GM19023 (cell line): Measurements from ENCODE around the gene ATP7B.
A peak's percentile ranks its signal among the peaks of the same experiment; 100 is the strongest.

Experiments
- ATAC-seq: cut with Tn5 transposase; IDR thresholded peaks from one replicate; pipeline ENCODE4 v1.9.1; 2021; ENCODE audit warnings: mild to moderate bottlenecking, moderate library complexity; ENCODE audit not compliant: unreplicated experiment

The ATP7B gene

DNA sequence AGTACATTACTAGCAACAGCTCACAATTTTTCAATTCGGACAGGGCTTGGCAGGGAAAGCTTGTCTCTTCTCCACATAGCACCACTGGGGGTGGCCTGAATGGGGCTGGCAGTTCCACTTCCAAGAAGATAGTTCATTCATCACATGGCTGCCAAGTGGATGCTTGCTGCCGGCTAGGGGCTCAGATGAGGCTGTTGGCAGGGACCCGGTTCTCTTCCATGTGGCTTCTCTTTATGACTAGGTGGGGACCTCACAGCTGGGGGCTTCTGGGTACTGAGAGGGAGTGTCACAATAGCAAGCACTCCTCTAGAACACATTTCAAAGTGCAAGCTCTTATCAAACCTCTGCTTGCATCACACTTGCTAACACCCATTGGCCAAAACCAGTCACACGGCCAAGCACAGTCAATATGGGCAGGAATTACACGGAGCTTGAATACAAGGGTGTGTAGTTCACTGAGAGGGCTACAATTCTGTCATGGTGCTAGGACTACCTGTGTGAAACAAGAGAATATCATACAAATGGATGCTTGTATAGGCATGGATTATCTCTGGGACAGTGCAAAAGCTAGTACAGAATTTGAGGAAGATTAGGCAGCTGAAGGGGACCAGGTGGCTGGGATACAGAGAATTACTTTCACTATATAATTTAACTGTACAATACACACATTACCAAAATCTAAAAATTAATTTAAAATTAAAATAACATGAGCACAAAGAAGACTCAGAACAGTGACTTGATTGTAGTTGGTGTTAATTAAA lies 32.3 kb downstream of the ATP7B start:
- ATAC-seq: no peak

DNA sequence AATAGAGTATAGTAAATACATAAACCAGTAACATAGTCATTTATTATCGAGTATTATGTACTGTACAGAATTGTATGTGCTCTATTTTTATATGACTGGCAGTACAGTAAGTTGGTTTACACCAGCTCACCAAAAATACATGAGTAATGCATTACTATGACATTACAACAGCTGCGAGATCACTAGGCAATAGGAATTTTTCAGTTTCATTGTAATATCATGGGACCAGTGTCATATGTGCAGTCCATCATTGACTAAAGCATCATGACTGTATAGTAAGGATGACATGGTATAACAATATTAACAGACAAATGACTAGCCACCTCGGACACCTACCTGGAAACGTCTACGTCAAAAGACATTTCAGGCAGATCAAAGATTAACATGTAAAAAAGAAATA lies 33.6 kb downstream of the ATP7B start:
- ATAC-seq: no peak

DNA sequence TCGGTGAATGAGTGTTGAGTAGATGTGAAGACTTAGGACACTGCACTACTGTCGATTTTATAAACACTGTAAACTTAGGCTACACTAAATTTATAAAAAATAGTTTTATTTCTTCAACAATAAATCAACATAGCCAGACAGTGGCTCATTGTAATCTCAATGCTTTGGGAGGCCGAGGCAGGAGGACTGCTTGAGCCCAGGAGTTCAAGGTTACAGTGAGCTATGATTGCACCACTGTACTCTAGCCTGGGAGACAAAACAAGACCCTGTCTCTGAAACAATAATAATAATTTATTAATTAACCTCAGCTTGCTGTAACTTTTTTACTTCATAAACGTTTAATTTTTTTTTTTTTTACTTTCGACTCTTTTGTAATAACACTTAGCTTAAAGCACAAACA lies 34.4 kb downstream of the ATP7B start:
- ATAC-seq: no peak

DNA sequence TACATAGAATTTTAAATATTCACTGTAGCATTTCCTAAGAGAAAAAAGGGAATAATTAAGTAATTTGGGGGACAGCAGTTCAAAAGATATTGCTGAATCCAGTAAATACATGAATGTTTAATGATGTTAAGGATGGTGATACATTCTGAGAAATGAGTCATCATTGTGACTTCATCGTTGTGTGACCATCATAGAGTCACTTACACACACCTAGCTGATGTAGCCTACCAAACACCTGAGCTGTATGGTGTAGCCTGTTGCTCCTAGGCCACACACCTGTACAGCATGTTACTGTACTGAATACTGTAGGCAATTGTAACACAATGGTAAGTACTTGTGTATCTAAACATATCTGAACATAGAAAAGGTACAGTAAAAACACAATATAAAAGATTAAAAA lies 34.8 kb downstream of the ATP7B start:
- ATAC-seq: no peak

DNA sequence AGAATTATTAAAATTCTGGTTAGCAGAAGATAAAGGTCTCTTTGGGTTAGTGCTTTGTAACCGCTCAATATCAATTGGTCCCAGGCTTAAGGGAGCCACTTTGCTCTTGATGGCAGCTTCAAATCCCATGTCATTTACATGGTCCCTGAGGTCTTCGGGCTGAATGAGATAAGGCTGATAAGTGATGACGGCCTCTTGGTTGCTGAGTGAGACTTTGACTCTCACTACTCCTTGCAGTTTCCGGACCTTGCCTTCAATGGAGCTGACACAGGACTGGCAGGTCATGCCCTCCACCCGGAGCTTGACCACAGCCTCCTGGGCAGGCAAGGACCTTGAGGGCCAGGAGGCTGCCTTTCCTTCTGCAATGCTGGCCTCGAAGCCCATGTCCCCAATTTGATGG lies 36.8 kb downstream of the ATP7B start:
- ATAC-seq: no peak

DNA sequence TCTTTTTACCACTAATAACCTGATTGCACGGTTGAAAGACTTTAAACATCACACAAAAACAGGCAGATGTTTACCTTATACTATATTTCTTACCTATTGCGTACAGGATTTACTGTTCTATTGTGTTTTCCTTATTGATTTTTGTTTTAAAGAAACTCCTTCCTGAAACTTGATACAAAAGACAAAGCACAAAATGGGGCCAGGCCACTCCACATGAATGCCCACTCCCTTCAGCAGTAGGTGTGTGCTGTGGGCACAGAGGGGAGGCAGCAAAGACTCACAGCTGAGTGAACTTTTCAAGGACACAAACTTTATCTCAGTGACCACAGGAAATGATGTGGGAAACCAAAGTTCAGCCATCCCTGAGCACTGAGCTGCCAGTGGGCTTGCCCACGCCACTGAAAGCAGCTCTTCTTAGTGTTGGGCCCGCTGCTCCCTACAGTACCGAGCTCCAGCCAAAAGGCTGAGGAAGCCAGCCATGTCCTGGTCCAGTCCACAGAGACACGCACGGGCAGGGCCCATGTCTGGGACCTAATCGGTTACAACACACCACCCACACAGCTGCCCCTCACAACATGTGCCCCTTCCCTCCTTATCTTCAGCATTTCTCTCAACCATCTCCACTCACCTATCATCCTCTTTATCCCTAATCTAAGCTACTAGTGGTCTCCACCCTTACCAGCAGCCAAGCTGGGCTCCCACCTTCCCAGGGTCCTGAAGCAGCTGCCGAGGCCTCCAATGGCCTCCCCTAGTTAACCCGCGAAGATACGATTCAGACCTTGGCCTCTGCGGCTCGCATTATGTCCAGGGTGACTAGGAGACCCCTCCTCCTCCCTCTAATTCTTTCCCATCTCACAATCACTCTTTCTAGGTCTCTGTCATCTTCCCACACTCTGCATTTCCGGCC lies 39.5 kb downstream of the ATP7B start:
- no peak for ATAC-seq

DNA sequence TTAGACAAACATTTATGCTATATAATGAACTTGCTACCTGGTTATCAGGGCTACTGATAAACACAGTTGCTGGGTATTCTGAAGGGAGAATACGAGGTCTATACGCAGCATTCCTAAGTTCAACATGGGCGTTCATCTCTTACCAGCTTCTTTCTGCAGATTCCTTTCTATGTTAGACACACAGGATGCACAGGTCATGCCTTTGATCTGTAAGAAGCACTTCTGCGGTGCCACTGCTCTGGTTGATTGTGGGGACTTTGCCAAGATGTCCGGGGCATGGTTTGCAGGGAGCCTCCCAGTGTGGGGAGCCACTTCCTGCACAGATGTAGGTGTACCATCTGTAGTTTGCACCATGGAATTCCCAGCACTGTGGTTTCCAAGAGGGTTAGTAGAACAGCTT lies 40.9 kb downstream of the ATP7B start:
- ATAC-seq: no peak

DNA sequence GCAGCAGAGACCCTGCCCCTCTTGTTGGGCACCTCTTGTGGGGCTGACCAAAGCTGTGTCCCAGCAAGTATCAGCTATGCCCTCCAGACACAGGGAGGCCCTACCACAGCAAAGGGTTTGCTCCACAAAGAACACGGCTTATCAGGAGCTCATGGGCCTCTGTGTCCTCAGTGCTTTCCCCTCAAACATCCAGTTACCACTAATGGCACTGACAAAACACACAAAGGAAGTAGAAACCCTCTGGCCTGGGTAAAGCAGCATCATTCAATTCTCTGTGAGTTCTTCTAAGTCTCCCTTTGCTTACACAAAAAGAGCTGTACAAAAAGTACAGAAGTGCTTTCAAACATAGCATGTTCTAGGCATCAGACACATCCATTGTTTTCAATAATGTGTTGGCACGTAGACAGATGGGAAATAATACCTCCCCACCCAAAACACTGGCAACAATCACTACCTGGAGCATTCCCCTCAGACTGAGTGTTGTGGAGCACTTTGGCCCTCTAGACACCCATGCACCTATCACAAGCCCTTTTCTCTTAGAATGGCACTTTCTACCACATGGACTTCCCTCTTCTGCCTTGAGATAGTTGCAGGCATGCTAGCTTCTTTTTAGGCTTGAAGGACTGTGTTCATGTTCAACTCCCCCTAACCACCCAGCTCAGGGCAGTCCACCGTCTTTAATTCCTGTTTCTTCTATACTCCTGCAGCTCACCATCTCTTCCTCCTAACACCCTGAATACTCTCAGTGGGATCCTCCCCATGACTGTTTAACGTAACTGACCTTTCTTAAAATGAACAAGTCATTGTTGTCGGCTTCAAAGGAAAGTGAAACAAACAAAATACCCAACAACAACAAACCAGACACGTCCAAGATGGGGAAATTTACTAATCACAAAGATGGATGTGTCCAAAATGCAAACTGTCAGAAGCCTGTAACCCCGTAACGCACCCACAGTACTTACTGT lies 43.5 kb downstream of the ATP7B start:
- ATAC-seq: no peak

DNA sequence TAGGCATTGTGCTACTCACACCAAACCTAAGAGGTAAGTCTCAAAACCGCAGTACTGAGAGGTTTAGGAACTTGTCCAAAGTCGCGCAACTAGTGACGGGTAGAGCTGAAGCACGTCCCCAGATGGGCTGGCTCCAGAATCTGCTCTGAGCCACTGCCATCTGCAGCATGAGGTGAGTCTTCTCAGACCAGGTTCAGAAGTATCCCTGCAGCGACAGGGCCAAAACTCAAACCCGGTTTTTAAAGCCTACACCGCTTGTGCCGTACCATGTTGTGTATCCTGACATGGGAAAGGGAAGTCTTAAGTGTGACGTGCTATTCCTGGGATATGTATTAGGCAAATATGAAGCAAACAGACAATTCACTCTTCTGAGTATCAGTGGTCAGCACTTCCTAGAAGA lies 45.1 kb downstream of the ATP7B start:
- no peak for ATAC-seq

DNA sequence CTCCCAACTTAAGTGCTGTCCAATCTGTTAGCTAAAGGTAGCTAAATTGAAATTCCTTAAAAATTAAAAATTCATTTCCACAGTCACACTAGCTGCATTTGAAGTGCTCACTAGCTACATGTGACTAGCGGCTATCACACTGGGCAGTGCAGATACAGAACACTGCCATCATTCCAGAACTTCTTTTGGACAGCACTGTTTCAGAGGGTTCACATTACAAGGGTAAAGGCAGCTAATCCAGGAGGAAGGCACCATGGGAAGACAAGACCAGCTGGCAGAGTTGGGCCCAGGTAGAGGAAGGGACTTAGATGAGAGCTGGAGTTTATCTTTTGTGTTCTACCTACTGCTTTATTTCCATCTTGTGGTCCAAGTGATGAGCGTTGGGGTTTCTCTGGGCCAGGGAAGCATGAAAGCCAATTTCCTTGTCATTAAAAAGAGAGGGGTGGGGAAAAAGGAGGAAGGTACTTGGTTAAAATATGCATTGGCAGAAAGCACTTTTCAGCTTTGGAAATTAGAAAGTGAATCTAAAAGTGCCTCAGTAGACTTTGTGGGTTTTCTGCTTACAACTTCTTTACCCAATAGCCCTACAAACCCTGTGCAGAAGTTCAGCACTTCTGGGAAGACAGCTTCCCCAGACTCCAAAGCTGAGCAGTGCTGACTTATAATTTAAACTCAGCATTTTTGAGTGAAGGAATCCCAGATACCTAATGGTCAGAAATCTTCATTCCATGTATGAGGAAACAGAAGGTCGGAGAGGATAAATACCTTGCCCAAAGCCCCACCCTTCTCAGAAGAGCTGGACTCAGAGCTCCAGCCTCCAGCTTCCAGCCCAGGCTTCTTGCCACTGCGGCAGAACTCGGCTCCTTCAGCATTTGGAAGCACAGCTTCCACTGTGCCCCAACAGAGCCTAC lies 49.5 kb downstream of the ATP7B start:
- no peak for ATAC-seq

DNA sequence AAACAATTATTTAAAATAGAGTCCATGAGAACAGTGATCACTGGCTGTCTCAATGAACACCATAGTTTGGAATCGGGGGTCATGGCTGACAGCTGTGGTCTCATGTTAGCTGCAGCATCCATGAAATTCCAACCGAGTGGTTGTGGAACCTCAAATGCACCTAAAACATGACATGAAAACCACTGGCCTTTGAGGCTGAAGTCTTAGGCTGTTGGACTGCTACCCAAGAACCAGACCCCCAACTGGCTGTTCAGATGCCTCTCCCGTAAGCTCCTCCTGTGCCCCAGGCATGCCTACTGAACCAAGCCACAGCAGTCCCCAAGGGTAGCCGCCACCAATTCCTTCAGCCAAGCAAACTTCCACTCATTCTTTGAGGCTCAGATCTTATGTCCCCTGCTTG lies 50.5 kb downstream of the ATP7B start:
- no peak for ATAC-seq

DNA sequence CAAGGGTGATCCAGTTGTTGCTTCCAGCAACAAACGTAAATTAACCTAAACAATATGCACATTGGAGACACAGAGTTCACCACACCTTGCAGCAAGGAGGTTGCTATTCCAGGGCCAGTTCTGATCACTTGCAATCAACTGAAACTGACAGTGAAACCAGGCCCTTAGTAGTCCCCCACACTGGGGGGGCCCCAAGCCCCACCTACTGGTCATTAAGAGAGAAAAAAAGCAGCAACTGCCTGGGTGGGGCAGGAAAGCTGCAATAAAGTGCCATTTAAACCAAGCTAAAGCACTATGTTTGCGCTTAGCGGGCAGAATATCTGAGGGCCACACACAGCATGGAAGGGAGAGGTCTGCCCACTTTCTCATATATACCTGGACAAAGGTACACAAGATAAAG lies 51.5 kb downstream of the ATP7B start:
- peak; percentile 76 for ATAC-seq

DNA sequence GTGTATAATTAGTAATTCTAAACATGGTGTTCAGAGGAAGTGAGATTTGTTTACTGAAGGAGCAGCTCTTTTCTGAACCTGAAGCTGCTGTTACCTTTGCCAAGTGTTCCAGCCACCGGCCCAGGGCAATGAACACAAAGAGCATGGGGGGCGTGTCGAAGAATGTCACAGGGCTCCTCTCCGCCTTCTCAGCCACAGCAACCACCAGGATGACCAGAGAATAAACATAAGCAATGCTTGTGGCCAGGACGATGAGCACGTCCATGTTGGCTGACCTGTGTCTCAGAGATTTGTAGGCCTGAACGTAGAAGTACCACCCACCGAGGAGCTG lies 53.1 kb downstream of the ATP7B start:
- ATAC-seq: no peak

DNA sequence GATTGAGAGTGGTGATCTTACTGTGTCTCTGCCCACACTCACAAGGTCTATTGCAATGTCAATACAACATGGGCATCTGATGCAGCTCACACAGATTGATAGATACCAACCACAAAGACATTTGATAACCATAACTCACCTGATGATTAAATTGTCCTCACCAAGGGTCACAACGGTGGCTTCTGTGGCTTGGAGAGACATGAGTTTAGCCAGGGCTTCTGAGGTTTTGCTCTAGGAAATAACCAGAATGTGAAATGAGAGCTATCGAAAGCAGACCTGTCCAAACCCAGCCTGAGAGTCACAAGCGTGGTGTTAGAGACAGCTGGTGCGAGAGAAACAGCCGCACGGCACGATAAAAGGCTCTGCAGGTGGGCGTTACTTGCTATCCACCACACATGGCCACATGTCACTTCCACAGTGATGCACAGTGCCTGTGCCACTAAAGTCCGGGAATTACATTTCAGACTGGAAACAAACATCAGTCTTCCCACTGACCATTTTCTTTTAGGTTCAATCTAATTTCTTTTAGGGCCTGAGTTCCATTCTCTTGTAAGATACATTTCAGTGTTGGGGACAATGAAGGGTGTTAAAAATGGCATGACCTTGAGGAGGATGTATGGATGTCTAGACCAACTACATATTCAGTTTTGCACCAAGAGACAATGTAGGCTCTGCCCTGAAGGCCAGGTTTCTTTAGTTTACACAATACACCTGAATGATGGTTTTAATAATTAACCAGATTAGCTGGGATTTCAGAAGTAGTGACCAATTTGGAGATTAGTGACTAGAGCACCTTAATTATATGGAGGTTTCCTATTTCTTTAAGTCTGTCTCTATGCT lies 53.7 kb downstream of the ATP7B start:
- no peak for ATAC-seq

DNA sequence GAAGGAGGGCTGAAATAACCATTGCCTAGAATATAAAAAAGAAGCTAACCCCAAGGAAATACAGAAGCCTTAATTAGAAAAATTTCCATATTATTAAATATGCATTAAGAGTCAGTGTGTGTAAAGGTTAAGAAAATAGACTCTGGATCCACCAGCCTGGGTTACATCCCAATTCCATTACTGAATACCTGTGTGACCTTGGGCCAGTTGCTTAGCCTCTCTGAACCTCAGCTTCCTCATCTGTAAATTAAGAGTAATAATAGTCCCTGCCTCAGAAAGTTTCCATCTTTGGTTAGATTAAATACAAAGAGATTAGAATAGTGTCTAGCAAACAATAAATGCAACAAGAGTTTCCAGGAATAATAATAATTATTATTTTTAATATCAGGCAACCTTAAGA lies 54.5 kb downstream of the ATP7B start:
- no peak for ATAC-seq

DNA sequence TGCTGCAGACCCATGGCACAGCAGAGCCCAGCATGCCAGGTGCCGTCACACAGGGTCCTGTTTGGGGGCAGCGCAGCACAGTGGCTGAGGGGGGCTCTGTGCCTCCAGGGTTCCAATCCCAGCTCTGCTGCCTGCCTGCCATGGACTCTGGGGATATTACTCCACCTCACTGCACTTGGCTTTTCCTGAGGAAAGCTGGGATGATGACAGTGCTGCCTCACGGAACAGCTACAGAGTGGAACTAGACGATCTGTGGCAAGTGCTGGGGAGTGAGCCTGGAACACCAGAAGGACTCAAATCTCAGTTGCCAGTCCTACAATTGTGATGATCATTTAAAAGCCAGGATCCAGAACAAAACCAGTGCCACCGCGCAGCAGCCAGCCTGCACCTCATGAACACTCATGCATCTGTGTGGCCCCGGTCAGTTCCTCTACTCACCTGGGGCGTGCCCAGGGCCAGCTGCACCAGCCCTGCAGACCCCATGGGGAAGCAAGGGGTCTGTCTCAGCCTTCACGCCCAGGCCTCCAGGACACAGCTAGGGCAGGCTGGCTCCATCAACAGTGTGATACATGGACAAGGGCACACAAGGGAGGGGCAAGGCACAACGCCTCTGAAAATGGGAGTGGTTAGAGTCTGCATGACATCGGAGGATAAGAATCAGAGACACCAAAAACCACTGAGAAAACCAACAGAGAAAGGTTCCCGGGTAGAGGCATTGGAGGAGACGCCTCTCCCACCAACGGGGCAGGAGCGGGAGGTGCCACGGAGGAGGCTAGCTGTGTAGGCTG lies 55.2 kb downstream of the ATP7B start:
- no peak for ATAC-seq

DNA sequence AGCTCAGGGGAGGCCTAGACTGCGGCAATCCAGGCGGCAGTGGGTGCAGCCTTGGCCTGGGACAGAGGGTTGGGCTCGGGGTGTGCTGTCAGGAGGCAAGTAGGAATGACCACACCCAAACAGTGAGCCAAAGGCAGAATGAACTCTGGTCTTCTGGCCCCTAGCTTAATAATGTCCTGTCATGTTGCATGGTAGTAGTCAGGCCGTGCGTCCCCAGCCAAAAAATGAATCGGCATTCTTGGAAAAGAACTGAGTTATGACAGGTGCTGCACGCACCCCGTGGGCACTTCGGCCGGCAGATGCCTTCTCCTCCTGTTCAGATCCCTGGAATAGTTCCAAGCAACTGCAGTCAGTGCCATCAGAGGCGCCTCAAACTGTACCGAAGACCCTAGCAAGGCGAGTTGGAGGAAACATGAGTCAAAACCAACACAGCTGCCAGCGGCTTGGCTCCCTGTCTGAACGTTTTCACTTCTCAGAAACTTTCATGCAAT lies 55.9 kb downstream of the ATP7B start:
- ATAC-seq: no peak
